RWPE1 (cell line): ENCODE data around the gene ZNF552.
"Not testable (repeated sequence)": the region's sequence is repeated elsewhere in the genome, so short reads cannot be mapped to it uniquely, and the experiment has no call there.

Source experiments
- CTCF ChIA-PET: fragments of 350-600 bp; sonication (Branson Sonifier 250); formaldehyde crosslinking; extraction: SDS; loops from one replicate; lab custom pipeline; 2021; lab: Yijun Ruan, JAX
- POLR2A ChIA-PET: fragments of 400-600 bp; formaldehyde crosslinking; extraction: SDS; loops from one replicate; lab custom pipeline; 2020; ENCODE audit warnings: antibody characterized with exemption; ENCODE audit not compliant: low non-redundant PET; lab: Yijun Ruan, JAX
- DNase-seq: peaks from one replicate; pipeline ENCODE4 v3.0.0; 2012; ENCODE audit warnings: low spot score
- H3K27ac ChIP-seq: fragments of 450-650 bp; 2 replicates; pipeline ENCODE4 v1.5.1; 2017
- TF ChIP-seq, protein P1 (sequence below): fragments of 450-650 bp; conservative IDR thresholded peaks from 2 replicates; pipeline ENCODE4 v1.5.1; 2017; ENCODE audit warnings: low read depth, mild to moderate bottlenecking

ZNF552 gene

DNA sequence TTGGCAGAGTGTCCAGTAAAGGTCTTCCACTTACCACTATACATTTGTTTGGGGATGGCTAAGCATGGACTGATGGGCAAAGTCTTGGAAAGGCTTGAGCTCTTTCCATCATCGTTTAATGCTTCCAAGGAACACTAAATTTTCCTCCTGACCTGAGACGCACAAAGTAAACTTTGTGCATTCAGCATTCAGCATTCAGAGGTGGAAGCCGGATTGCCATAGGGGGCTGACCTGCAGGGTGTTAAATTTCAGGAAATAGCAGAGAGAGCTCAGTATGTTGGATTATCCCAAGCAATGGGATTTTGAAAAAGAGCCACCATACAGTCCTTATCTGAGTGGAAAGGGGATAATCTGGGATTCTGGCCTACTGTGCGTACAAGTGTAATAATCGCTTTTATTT lies 14.0 kb downstream of the ZNF552 start:
- POLR2A ChIA-PET, result interaction anchor here (0.5 kb wide), 1 partner anchor 26 kb away, joined by 3 read pairs; no protein-coding TSS in a partner anchor
- TF ChIP-seq, protein P1, sequence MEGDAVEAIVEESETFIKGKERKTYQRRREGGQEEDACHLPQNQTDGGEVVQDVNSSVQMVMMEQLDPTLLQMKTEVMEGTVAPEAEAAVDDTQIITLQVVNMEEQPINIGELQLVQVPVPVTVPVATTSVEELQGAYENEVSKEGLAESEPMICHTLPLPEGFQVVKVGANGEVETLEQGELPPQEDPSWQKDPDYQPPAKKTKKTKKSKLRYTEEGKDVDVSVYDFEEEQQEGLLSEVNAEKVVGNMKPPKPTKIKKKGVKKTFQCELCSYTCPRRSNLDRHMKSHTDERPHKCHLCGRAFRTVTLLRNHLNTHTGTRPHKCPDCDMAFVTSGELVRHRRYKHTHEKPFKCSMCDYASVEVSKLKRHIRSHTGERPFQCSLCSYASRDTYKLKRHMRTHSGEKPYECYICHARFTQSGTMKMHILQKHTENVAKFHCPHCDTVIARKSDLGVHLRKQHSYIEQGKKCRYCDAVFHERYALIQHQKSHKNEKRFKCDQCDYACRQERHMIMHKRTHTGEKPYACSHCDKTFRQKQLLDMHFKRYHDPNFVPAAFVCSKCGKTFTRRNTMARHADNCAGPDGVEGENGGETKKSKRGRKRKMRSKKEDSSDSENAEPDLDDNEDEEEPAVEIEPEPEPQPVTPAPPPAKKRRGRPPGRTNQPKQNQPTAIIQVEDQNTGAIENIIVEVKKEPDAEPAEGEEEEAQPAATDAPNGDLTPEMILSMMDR, result no peak
- no peak overlapping the region for H3K27ac ChIP-seq
- DNase-seq, result no peak
- CTCF ChIA-PET, result no interaction called here

DNA sequence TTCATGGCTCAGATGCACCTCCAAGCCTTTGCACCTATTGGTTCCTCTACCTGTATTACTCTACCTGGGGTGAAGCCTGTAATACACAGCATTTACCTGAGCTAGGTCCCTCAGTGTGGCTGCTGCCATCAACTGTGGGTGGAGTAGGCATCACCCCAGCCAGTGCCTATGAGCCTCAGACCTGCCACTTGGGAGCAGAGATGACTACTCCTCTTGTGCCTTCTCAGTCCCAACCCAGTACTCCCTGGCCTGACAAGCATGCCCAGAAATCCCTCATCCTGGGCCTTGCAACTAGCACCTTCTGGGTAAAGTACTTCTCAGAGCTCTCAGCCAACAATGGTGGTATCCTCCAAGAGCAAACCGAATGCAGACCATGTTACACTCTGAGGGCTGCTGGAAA lies 18.1 kb downstream of the ZNF552 start:
- H3K27ac ChIP-seq, CTCF ChIA-PET, POLR2A ChIA-PET, DNase-seq: not testable (repeated sequence)

DNA sequence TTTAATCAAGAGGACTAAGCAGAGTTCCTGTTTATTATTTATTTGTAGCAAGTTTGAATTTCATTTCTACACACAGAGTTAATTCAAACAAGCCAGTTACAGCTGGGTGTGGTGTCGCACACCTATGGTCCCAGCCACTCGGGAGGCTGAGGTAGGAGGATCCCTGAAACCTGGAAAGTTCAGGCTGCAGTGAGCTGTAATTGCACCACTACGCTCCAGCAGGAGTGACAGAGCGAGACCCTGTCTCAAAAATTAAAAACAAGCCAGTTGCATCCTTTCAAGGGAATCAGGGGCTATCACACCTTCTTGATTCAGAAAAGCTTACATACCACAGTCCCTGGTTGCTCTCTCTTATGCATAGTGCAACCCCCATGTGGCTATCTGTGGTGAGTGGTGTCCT lies 25.4 kb downstream of the ZNF552 start:
- DNase-seq, result no peak
- CTCF ChIA-PET, result no interaction called here
- H3K27ac ChIP-seq, result no peak overlapping the region
- POLR2A ChIA-PET, result no interaction called here
- TF ChIP-seq, protein P1, result no peak

DNA sequence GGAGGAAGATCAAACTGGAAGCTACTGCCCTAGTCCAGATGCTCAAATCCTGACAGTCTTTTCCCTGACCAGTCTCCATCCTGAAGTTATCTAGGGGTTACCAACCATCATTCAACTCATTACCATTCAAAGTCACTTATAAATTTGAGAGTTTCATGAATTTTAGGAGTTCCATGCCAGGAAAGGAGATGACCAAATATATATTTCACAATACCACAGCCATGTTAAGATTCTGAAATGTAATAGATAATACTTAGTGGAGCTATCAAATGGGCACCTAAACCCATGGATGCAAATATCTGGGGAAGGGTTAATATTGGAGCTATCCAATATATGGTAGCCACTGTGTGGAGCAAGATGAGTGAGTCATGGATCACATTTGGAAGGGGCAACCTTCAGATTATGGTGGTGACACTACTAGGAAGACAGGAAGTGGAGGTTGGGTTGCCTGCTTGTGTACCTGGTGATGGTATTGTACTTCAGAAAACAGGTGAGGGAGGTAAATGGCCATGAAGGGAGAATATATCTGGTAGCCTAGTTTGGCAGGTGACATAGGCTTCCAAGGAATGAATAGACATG lies 26.5 kb downstream of the ZNF552 start:
- H3K27ac ChIP-seq, result no peak overlapping the region
- ChIA-PET CTCF (no interaction called here), POLR2A (no interaction called here)
- DNase-seq, result no peak
- TF ChIP-seq, protein P1, result no peak

DNA sequence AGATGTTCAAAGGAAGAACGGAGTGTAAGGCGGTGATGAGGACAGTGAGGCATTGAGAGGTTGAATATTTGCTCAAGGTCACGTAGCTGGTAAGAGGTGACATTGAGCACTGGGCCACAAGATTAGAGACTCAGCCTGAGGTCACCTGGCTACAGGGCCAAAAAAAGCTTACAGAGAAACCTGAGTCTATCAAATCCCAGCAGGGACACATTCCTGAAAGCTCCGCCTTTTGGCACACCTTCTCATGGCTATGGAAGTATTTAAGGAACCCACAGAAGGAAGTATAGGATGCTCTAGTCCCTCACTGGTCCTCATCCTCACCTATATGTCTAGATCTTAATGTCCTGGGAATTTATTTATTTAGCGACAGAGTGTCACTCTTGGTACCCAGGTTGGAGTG lies 27.8 kb downstream of the ZNF552 start:
- no peak for DNase-seq
- ChIA-PET POLR2A (no interaction called here), CTCF (no interaction called here)
- TF ChIP-seq, protein P1, result no peak
- H3K27ac ChIP-seq, result no peak overlapping the region

DNA sequence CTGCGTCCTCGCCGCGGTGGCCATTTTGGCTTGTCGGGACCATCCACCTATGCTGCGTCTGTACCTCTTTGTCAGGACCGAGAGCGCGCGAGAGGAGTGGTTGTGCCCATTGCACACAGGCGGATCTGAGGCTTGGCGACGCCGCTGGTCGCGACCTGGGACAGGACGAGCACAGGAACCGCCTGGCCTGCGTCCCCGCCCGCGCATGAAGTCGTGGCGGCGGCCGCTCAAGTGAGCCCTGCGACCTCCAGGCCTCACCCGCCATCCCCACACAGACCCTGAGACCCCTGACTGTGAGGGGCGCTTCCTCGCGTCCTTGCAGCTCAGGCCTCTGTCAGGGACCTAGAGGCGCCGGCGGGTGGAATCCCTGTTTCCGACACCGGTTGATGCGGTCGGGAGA lies 28.4 kb downstream of the ZNF552 start:
- no peak overlapping the region for H3K27ac ChIP-seq
- CTCF ChIA-PET, result interaction anchor here (0.6 to 0.7 kb wide), 2 partner anchors 28 to 396 kb away, joined by 3 to 6 read pairs; no protein-coding TSS in a partner anchor
- POLR2A ChIA-PET, result no interaction called here
- DNase-seq, result no peak
- TF ChIP-seq, protein P1, result no peak

DNA sequence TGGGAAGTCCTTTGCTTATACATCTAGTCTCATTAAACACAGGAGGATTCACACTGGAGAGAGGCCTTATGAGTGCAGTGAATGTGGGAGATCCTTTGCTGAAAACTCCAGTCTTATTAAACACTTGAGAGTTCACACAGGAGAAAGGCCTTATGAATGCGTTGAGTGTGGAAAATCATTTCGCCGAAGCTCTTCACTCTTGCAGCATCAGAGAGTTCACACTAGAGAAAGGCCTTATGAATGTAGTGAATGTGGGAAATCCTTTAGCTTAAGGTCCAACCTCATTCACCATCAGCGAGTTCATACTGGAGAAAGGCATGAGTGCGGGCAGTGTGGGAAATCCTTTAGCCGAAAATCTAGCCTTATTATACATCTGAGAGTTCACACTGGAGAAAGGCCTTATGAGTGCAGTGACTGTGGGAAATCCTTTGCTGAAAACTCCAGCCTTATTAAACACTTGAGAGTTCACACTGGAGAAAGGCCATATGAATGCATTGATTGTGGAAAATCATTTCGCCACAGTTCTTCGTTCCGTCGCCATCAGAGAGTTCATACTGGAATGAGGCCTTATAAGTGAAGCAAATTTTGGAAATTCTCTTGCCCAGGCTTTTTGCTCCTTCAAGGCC lies 35.4 kb downstream of the ZNF552 start:
- DNase-seq, result no peak
- ChIA-PET CTCF (no interaction called here), POLR2A (no interaction called here)
- TF ChIP-seq, protein P1, result no peak
- H3K27ac ChIP-seq, result no peak overlapping the region
